Measurements from ENCODE around the gene UBE2G1. TPM values are rescaled to one million over a fixed set of nuclear protein-coding genes. Genes with fewer than 3 reads are reported as not detected.

The UBE2G1 gene
- total and polyA plus RNA-seq, 10 of the 15 experiments (the other 5 are each of a cell fraction or from before 2014, with no cell fraction given), result 24.4 to 139 (median 77.4) TPM

- in situ Hi-C loops (cut with MboI) (no loop called here), intact Hi-C loops (cut with micrococcal nuclease; ENCODE audit: unreplicated experiment) (no loop called here)
- DNase-seq (ENCODE audit: low read depth, low spot score) (no peak), ATAC-seq (no peak), FAIRE-seq (no peak)
- Histone ChIP-seq H3K9me3 (replicated peaks; ENCODE audit: control insufficient read depth, insufficient read depth, low read length) (no peaks in the 10 kb centered on the region), H3K36me3 (ENCODE audit: control insufficient read depth in 2 of 2, insufficient read depth in 2 of 2, low read length in 1 of 2) (peaks cover 8 to 15% of the 10 kb centered on the region in 2 experiments), H3K27me3 (replicated peaks in 1 of 2; ENCODE audit: control insufficient read depth in 2 of 2, insufficient read depth in 2 of 2, low read length in 1 of 2) (no peaks in the 10 kb centered on the region), H3K4me2 (ENCODE audit: control insufficient read depth, insufficient read depth) (no peak overlapping the region), H3K79me2 (ENCODE audit: control insufficient read depth, insufficient read depth, low read length) (peaks cover 17% of the 10 kb centered on the region), H3K4me1 (ENCODE audit: control insufficient read depth, insufficient read depth, low read length) (no peaks in the 10 kb centered on the region), H3K27ac (ENCODE audit: control insufficient read depth, insufficient read depth) (no peak overlapping the region), H3K9ac (ENCODE audit: control insufficient read depth, insufficient read depth, low read length) (no peak overlapping the region), H3K4me3 (no peak overlapping the region), H4K20me1 (ENCODE audit: control insufficient read depth, insufficient read depth) (no peaks in the 10 kb centered on the region), H2AFZ (ENCODE audit: control insufficient read depth, low read depth, low read length) (no peak overlapping the region)
- ChIA-PET RAD21 (ENCODE audit: unreplicated experiment) (interaction anchor here (1.8 kb wide), 1 partner anchor 10 kb away, joined by 4 read pairs; no protein-coding TSS in a partner anchor), POLR2A (interaction anchor here (0.5 kb wide), 1 partner anchor 15 kb away, joined by 4 read pairs; no protein-coding TSS in a partner anchor), SMC1A (ENCODE audit: uncharacterized antibody, unreplicated experiment) (interaction anchor here (1.1 to 3.8 kb wide), 3 partner anchors 10 to 174 kb away, joined by 3 to 14 read pairs (median 4); no protein-coding TSS in a partner anchor), CTCF (no interaction called here)
- TF ChIP-seq STAT1 (conservative IDR thresholded peaks at IDR 0.05) (no peak), ZBED1 (IDR thresholded peaks at IDR 0.05; ENCODE audit: borderline replicate concordance) (no peak), HCFC1 (IDR thresholded peaks at IDR 0.05; ENCODE audit: low read length) (no peak), PAX5 (IDR thresholded peaks at IDR 0.05; ENCODE audit: borderline replicate concordance, low read depth, low read length) (no peak), ZZZ3 (IDR thresholded peaks at IDR 0.05; ENCODE audit: control insufficient read depth, insufficient read length, low read depth) (no peak), CBX5 (IDR thresholded peaks at IDR 0.05; ENCODE audit: low read depth) (no peak), RCOR1 (conservative IDR thresholded peaks at IDR 0.05; ENCODE audit: low read depth, low read length) (no peak), TCF3 (IDR thresholded peaks at IDR 0.05; ENCODE audit: borderline replicate concordance, insufficient read depth, low read depth, low read length) (no peak), EGR1 (IDR thresholded peaks at IDR 0.05; ENCODE audit: borderline replicate concordance in 1 of 2, low read depth in 2 of 2, low read length in 2 of 2) (no peak)
- no TSS peak for BruUV-seq (replicated peaks)
- WGBS (ENCODE audit: insufficient coverage, insufficient replicate concordance, low lambda C conversion rate, missing lambda C conversion rate), result 95% methylated on average over 11 of the region's 11 CpGs
Observed at GRCh38 chr17:4241535-4241934, 124.9 kb downstream of the UBE2G1 start.
